B cell (primary cell): ENCODE measurements around the gene C12orf57.

Experiments
- EZH2 ChIP-seq: IDR thresholded peaks from 2 replicates; pipeline ENCODE4 v1.6.1; 2012; ENCODE audit warnings: borderline replicate concordance, low read depth, mild to moderate bottlenecking, moderate library complexity, low read length; ENCODE audit not compliant: insufficient read depth, poor library complexity, severe bottlenecking
- TF ChIP-seq, protein P1 (sequence below): fragments of 200-600 bp; IDR thresholded peaks from one replicate; pipeline ENCODE4 v1.8.0; 2022; ENCODE audit warnings: antibody characterized with exemption, mild to moderate bottlenecking

DNA sequence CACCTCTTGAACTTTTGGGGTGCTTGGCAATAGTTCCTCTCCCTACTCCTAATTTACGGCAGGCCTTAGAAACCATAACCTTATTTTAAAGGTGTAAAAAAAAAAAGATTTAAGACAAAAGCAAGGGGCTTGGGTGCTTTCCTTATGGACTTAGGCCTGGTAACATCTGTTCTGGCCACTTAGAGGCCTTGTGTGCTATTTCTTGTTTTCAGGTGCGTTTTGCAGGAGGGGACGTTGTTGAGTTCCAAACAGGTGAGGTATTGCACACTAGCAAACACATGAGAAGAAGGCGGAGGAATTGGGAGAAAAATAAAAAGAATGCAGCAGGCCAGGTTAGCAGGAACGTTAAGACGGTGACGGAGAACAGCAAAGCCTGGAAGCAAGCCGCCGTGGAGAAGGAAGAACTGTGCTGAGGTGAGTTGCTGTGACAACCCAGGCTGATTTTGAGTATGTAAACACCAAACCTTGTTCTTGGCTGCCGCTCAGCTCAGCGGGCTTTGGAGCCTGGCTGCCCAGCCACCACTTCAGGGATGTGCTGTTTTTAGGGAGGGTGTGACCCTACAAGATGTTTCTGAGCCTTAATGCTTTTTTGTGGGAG, 44.2 kb downstream of the C12orf57 start:
- TF ChIP-seq, protein P1, sequence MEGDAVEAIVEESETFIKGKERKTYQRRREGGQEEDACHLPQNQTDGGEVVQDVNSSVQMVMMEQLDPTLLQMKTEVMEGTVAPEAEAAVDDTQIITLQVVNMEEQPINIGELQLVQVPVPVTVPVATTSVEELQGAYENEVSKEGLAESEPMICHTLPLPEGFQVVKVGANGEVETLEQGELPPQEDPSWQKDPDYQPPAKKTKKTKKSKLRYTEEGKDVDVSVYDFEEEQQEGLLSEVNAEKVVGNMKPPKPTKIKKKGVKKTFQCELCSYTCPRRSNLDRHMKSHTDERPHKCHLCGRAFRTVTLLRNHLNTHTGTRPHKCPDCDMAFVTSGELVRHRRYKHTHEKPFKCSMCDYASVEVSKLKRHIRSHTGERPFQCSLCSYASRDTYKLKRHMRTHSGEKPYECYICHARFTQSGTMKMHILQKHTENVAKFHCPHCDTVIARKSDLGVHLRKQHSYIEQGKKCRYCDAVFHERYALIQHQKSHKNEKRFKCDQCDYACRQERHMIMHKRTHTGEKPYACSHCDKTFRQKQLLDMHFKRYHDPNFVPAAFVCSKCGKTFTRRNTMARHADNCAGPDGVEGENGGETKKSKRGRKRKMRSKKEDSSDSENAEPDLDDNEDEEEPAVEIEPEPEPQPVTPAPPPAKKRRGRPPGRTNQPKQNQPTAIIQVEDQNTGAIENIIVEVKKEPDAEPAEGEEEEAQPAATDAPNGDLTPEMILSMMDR, result no peak
- no peak for TF ChIP-seq EZH2
